Measurements from ENCODE around the gene TRIM33. TPM values are rescaled to one million over a fixed set of nuclear protein-coding genes. Genes with fewer than 3 reads are reported as not detected.

Gene TRIM33
- total and polyA plus RNA-seq, 2 of the 13 experiments (the other 11 are each of a cell fraction or from before 2014, with no cell fraction given), result 35.5 to 42.2 TPM

DNA sequence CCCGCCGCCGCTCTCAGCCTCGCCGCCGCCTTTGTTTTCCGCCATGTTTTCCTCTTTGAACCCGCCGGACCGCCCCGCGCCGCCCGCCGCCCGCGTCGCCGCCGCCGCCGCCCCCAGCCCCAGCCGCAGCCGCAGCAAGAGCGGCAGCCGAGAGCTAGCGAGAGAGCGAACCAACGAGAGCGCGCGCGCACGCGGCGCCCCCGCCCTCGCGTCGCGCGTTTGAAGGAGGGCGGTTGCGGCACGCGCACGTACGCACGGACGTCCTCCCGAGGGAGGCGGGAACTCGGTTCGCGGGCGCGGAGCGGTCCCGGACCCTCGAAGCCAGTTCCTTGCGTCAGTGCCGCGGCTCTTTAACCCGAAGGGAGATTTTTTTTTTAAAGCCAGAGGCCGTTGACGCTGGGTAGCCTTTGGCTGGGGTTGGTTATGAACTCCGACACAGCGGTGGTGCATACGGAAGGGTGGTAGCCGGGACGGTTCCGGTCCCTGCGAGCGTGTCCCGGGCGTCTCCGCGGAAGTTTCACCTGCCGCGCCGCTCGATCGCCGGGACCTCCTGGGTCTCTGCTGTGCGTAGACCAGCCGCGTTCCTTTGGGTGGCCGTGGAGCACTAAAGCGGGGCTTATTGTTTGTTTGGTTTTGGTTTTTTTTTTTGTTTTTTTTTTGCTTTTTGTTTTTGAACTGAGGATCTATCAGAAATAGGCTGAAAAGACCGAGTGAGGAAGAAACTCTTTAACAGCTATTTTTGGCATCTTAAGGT is at the start of gene TRIM33 (continued):
- TF ChIP-seq ZNF775 (CRISPR knock-in tag; IDR thresholded peaks at IDR 0.05; ENCODE audit: borderline replicate concordance), result no peak
- TF ChIP-seq ZNF468 (CRISPR knock-in tag; IDR thresholded peaks at IDR 0.05), result no peak
- TF ChIP-seq ZNF761 (CRISPR knock-in tag; conservative IDR thresholded peaks at IDR 0.05), result no peak
- TF ChIP-seq MZF1 (CRISPR knock-in tag; IDR thresholded peaks at IDR 0.05; ENCODE audit: borderline replicate concordance), result no peak
- TF ChIP-seq, protein P1, sequence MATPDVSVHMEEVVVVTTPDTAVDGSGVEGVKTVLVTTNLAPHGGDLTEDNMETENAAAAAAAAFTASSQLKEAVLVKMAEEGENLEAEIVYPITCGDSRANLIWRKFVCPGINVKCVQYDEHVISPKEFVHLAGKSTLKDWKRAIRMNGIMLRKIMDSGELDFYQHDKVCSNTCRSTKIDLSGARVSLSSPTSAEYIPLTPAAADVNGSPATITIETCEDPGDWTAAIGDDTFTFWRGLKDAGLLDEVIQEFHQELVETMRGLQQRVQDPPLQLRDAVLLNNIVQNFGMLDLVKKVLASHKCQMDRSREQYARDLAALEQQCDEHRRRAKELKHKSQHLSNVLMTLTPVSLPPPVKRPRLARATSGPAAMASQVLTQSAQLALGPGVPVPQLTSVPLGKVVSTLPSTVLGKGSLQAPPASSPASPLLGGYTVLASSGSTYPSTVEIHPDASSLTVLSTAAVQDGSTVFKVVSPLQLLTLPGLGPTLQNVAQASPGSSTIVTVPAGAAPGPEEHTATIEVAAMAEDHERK (CRISPR knock-in tag; IDR thresholded peaks at IDR 0.05; ENCODE audit: low read depth), result peak; percentile 99
- peak; percentile 85; the same call in 1 of the 2 replicates for TF ChIP-seq TMF1 (CRISPR knock-in tag; IDR thresholded peaks at IDR 0.05; ENCODE audit: low read depth)
- TF ChIP-seq, protein P2, sequence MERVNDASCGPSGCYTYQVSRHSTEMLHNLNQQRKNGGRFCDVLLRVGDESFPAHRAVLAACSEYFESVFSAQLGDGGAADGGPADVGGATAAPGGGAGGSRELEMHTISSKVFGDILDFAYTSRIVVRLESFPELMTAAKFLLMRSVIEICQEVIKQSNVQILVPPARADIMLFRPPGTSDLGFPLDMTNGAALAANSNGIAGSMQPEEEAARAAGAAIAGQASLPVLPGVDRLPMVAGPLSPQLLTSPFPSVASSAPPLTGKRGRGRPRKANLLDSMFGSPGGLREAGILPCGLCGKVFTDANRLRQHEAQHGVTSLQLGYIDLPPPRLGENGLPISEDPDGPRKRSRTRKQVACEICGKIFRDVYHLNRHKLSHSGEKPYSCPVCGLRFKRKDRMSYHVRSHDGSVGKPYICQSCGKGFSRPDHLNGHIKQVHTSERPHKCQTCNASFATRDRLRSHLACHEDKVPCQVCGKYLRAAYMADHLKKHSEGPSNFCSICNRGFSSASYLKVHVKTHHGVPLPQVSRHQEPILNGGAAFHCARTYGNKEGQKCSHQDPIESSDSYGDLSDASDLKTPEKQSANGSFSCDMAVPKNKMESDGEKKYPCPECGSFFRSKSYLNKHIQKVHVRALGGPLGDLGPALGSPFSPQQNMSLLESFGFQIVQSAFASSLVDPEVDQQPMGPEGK (CRISPR knock-in tag; IDR thresholded peaks at IDR 0.05), result peak; percentile 85
- TF ChIP-seq THAP11 (CRISPR knock-in tag; IDR thresholded peaks at IDR 0.05), result peak; percentile 82
- TF ChIP-seq MED13 (CRISPR knock-in tag; IDR thresholded peaks at IDR 0.05), result peak; percentile 37; the same call in 1 of the 2 replicates
- TF ChIP-seq KDM2A (CRISPR knock-in tag; IDR thresholded peaks at IDR 0.05; ENCODE audit: borderline replicate concordance, low read depth), result 0 out of 2 replicates have a peak, but pooled peaks have one; percentile 82
- TF ChIP-seq NFYB (CRISPR knock-in tag; IDR thresholded peaks at IDR 0.05), result peak; percentile 40
- no peak for TF ChIP-seq MYNN (CRISPR knock-in tag; IDR thresholded peaks at IDR 0.05; ENCODE audit: low read depth)
- TF ChIP-seq, protein P3, sequence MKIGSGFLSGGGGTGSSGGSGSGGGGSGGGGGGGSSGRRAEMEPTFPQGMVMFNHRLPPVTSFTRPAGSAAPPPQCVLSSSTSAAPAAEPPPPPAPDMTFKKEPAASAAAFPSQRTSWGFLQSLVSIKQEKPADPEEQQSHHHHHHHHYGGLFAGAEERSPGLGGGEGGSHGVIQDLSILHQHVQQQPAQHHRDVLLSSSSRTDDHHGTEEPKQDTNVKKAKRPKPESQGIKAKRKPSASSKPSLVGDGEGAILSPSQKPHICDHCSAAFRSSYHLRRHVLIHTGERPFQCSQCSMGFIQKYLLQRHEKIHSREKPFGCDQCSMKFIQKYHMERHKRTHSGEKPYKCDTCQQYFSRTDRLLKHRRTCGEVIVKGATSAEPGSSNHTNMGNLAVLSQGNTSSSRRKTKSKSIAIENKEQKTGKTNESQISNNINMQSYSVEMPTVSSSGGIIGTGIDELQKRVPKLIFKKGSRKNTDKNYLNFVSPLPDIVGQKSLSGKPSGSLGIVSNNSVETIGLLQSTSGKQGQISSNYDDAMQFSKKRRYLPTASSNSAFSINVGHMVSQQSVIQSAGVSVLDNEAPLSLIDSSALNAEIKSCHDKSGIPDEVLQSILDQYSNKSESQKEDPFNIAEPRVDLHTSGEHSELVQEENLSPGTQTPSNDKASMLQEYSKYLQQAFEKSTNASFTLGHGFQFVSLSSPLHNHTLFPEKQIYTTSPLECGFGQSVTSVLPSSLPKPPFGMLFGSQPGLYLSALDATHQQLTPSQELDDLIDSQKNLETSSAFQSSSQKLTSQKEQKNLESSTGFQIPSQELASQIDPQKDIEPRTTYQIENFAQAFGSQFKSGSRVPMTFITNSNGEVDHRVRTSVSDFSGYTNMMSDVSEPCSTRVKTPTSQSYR (CRISPR knock-in tag; IDR thresholded peaks at IDR 0.05; ENCODE audit: borderline replicate concordance), result peak; percentile 40; the same call in 1 of the 2 replicates
- TF ChIP-seq BCL6 (CRISPR knock-in tag; IDR thresholded peaks at IDR 0.05), result peak; percentile 49; the same call in 1 of the 2 replicates
- TF ChIP-seq ZNF496 (CRISPR knock-in tag; IDR thresholded peaks at IDR 0.05; ENCODE audit: insufficient replicate concordance), result no peak
- TF ChIP-seq, protein P4, sequence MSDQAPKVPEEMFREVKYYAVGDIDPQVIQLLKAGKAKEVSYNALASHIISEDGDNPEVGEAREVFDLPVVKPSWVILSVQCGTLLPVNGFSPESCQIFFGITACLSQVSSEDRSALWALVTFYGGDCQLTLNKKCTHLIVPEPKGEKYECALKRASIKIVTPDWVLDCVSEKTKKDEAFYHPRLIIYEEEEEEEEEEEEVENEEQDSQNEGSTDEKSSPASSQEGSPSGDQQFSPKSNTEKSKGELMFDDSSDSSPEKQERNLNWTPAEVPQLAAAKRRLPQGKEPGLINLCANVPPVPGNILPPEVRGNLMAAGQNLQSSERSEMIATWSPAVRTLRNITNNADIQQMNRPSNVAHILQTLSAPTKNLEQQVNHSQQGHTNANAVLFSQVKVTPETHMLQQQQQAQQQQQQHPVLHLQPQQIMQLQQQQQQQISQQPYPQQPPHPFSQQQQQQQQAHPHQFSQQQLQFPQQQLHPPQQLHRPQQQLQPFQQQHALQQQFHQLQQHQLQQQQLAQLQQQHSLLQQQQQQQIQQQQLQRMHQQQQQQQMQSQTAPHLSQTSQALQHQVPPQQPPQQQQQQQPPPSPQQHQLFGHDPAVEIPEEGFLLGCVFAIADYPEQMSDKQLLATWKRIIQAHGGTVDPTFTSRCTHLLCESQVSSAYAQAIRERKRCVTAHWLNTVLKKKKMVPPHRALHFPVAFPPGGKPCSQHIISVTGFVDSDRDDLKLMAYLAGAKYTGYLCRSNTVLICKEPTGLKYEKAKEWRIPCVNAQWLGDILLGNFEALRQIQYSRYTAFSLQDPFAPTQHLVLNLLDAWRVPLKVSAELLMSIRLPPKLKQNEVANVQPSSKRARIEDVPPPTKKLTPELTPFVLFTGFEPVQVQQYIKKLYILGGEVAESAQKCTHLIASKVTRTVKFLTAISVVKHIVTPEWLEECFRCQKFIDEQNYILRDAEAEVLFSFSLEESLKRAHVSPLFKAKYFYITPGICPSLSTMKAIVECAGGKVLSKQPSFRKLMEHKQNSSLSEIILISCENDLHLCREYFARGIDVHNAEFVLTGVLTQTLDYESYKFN (CRISPR knock-in tag; conservative IDR thresholded peaks at IDR 0.05), result peak; percentile 30; the same call in 1 of the 2 replicates
- TF ChIP-seq ZNF724P (CRISPR knock-in tag; IDR thresholded peaks at IDR 0.05; ENCODE audit: borderline replicate concordance), result peak; percentile 65; the same call in 1 of the 2 replicates
- no peak for TF ChIP-seq PHF5A (CRISPR knock-in tag; IDR thresholded peaks at IDR 0.05; ENCODE audit: low read depth, unreplicated experiment)
- peak; percentile 59 for TF ChIP-seq CEBPG (CRISPR knock-in tag; IDR thresholded peaks at IDR 0.05)
